Measurements from ENCODE around the gene PVALEF.

The PVALEF gene

GRCh38 chr17:81231121-81231645 lies 65.9 kb downstream of the PVALEF start:
- H3K4me3 ChIP-seq (ENCODE audit: low read depth, low read length): no peak overlapping the region
- TF ChIP-seq, protein P1, sequence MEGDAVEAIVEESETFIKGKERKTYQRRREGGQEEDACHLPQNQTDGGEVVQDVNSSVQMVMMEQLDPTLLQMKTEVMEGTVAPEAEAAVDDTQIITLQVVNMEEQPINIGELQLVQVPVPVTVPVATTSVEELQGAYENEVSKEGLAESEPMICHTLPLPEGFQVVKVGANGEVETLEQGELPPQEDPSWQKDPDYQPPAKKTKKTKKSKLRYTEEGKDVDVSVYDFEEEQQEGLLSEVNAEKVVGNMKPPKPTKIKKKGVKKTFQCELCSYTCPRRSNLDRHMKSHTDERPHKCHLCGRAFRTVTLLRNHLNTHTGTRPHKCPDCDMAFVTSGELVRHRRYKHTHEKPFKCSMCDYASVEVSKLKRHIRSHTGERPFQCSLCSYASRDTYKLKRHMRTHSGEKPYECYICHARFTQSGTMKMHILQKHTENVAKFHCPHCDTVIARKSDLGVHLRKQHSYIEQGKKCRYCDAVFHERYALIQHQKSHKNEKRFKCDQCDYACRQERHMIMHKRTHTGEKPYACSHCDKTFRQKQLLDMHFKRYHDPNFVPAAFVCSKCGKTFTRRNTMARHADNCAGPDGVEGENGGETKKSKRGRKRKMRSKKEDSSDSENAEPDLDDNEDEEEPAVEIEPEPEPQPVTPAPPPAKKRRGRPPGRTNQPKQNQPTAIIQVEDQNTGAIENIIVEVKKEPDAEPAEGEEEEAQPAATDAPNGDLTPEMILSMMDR (IDR thresholded peaks at IDR 0.05; ENCODE audit: low read depth, low read length): no peak

GRCh38 chr17:81231766-81232581 lies 66.7 kb downstream of the PVALEF start:
- TF ChIP-seq, protein P1 (IDR thresholded peaks at IDR 0.05; ENCODE audit: low read depth, low read length): no peak
- no peak overlapping the region for H3K4me3 ChIP-seq (ENCODE audit: low read depth, low read length)

All from WI38 (cell line).